SW480 (cell line): ENCODE data around the gene CTSW.

Source experiments
- DNase-seq: peaks from one replicate; pipeline ENCODE4 v3.0.0-alpha.2; 2016; ENCODE audit warnings: low spot score

Gene CTSW

GRCh38 chr11:65885808-65886536 lies 6.3 kb downstream of the CTSW start:
- no peak for DNase-seq

GRCh38 chr11:65886826-65887722 lies 7.4 kb downstream of the CTSW start:
- DNase-seq = no peak

DNA sequence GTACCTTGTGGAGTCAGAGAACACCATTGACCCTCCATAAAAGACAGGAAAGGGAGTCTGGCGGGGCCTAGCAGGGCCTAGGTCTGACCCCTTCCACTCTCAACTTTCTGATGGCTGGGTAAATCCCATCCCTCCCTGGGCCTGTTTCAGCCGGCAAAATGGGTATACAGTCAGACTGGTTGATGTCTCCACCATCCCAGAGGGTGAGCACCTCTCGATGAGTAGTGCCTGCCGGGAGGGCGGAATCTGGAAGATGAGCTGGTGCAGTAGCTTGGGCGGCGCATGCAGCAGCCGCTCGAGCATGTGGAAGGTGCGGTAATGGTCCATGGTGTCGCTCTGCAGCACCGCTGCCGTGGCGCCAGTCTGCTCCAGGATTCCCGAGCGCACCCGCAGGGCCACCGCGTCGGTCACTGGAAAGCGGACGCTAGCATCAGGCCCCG lies 8.1 kb downstream of the CTSW start:
- no peak for DNase-seq

DNA sequence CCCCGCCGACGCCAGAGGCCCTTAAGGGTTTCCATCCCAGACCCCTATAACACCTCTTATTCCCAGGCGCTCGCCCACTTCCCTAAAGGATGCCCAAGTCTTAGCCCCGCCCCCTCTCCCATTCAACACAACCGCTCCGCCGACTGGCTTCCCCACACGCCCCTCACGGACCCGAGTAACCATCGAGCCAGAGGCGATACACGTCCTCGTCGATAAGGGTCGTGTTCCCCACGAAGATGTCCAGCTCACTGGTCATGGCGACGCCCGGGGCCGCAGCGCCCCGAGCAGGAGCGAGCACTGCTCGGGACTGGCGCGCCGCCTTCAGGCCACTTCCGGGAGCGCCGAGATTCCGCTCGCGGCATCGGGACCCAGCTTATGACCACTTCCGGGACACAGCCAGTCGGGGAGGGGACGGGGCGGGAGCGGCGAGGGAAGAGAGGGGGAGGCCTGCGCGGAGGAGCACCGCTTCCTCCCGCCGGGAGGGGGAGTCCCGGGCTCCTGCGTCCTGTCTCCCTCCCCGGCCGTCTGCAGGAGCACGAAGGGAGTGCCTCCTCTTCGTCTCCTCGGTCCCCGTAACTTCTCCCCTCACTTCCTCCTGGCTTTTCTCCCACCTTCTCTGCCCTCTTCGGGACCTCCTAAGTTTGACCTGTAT lies 8.7 kb downstream of the CTSW start, which contains the start of gene FIBP:
Gene FIBP (minus strand): TSS at position 309 of the 652 bp plus-strand sequence. CDS start 53 bp downstream, at position 256.
- peak; percentile 97 for DNase-seq

DNA sequence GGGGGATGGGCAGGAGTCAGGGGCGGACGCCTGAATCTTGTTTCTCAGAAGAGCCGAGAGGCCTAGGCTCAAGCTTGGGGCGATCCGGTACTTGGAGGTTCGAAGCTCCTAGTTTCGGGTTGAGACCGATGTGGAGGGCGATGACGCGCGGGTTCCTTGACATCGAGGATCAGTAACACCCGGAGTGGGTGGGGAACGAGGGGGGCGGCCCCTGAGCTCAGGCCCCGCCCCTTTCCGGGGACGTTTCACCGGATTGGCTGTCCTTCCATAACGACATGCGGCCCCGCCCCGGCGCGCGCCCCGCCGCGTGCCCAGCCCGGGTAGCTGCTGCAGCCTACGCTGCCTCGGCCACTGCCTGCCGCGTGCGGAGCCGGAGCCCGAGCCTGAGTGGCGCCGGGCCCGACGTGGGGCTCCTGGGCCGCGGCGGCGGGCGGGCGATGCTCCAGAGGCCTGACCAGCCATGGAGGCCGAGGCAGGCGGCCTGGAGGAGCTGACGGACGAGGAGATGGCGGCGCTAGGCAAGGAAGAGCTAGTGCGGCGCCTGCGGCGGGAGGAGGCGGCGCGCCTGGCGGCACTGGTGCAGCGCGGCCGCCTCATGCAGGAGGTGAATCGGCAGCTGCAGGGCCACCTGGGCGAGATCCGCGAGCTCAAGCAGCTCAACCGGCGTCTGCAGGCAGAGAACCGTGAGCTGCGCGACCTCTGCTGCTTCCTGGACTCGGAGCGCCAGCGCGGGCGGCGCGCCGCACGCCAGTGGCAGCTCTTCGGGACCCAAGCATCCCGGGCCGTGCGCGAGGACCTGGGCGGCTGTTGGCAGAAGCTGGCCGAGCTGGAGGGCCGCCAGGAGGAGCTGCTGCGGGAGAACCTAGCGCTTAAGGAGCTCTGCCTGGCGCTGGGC lies 10.9 kb downstream of the CTSW start, which contains the start of gene CCDC85B:
Gene CCDC85B (plus strand): TSS at position 350 of the 895 bp plus-strand sequence. CDS start 111 bp downstream, at position 461.
- DNase-seq = peak; percentile 92

- peak; percentile 74 for DNase-seq
Measured at GRCh38 chr11:65891219-65892136, 11.8 kb downstream of the CTSW start.

- DNase-seq = peak; percentile 65
Measured at GRCh38 chr11:65892137-65892540, 12.5 kb downstream of the CTSW start.

DNA sequence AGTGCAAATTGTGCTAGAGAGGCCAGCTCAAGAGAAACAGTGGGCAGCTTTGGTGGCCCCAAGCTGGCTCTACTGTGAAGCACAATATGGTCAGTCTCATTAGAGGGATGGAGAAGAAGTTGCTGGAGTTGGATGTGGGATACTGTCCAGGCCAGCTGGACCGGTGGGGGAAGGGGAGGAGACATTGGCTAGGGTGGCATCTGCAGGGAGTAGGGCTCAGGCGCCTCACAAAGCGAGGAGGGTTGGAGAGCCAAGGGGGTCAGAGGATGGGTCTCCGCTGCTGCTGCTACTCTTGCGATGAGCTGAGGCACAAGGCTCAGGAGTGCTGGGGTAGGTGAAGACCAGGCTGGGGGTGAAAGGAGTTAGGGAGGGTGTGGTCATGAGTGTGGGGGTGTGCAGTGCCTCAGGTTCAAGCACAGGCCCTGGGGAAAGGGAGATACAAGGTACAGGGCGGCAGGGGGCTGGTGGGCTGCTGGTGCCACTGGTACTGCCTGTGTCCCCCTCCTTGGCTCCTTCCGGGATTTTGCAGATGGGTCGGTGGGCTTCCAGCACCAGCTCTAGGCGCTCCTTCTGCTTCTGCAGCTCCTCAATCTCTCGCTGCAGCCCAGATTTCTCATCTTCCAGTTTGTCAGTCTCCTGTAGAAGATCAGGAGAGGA lies 13.2 kb downstream of the CTSW start:
- DNase-seq = no peak

- no peak for DNase-seq
Measured at GRCh38 chr11:65894034-65894591, 14.5 kb downstream of the CTSW start.

DNA sequence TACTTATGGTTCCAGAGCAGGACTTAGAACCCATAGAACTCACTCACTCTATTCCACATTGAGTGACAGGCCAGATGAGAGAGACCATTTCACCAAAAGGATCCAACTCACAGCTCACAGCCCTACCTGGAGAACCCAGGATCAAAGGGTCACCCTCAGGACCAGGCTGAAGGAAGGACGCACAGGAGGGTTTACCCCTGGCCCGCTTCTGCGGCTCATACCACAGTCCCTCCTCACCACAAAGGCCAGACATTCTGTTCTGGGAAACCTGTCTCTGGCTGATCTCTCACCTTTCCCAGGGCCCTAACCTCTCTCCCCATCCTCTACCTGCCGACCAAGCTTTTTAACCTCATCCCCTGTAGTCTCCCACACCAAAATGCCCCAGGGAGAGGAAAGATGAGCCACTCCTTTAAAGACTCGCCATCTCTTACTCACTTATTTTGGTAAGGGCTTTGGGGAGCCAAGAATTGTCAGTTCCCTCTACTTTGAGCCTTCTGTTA lies 15.9 kb downstream of the CTSW start:
- DNase-seq = no peak

DNA sequence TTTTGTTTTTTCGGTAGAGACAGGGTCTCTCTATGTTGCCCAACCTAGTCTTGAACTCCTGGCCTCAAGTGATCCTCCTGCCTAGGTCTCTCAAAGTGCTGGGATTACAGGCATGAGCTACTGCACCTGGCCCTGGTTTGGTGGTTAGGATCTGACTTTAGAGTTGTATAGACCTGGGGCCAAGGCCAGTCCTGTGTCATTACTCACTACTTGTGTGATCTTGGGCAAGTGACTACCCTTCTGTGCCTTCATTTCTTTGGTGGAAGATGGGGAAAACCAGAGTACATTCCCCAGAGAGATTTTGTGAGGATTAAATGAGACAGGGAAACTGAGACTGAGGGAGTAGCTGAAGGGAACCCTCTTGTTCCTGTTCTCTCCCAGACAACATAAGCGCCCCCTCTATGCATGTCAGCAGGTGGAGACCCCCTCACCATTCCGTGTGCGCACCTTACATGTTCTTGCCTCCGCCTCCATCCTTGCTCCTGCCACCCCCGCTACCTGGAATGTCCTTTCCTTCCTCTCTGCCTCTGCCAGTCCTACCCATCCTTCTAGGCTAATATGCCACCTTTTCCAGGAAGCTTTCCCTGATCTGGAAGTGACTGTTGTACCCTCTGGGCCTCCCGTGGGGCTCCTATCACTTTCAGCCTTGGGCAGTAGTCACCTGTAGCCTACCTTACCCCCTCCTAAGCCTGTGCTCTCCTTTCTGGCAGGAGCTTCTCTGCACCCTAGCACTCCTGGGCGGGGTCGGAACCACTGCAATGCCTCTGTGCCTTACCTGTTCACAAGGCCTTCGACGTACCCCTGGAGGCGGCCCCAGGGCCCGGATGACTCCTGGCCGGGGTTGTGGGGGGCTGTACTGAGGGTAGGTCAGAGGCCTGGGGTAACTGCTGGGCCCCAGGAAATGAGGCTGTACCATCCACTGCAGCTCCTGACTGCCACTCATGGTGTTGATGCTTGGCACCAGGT lies 16.7 kb downstream of the CTSW start:
- DNase-seq = no peak

DNA sequence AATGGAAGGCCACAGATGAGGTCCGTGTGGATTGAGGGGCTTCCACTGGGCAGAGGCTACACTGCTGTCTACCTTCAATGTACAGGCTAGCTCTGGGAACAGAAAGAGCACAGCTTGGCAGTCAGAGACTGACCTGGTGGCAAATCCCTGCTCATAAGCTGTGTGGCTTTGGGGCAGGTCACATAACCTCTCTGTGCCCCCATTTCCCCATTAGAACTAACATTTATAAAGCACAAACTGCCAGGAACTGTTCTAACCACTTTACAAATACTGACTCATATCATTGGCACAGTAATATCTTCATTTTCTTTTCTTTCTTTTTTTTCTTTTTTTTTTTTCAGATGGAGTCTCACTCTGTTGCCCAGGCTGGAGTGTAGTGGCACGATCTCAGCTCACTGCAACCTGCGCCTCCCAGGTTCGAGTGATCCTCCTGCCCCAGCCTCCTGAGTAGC lies 17.4 kb downstream of the CTSW start:
- DNase-seq = no peak

DNA sequence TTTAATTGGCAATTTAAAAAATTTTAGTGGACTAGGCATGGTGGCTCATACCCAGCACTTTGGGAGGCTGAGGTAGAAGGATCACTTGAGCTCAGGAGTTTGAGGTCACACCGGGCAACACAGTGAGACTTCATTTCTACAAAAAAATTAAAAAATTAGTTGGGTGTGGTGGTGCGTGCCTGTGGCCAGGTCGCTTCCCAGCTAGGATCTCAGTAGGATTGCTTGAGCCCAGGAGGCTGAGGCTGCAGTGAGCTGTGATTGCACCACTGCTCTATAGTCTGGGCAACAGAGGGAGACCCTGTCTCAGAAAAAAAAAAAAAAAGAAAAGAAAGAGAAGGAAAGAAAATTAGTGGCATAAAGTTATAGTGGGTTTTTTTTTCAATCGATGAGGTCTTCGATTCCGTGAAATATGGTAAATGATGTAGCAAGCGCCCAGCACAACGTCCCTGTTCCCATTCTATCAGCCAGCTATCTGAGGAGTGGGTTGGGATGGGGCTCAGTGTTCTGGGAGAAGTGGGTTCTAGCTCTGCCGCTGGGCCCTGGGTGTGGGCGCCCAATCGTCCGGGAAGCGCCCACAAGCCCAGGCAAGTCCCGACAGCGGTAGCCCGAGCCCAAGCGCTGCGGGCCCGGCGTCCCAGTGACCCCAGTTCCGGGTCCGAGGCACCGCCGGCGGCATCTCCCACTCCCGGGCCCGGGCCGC lies 19.2 kb downstream of the CTSW start:
- DNase-seq = no peak

GRCh38 chr11:65899356-65900124 lies 19.9 kb downstream of the CTSW start:
- peak; percentile 83 for DNase-seq

DNA sequence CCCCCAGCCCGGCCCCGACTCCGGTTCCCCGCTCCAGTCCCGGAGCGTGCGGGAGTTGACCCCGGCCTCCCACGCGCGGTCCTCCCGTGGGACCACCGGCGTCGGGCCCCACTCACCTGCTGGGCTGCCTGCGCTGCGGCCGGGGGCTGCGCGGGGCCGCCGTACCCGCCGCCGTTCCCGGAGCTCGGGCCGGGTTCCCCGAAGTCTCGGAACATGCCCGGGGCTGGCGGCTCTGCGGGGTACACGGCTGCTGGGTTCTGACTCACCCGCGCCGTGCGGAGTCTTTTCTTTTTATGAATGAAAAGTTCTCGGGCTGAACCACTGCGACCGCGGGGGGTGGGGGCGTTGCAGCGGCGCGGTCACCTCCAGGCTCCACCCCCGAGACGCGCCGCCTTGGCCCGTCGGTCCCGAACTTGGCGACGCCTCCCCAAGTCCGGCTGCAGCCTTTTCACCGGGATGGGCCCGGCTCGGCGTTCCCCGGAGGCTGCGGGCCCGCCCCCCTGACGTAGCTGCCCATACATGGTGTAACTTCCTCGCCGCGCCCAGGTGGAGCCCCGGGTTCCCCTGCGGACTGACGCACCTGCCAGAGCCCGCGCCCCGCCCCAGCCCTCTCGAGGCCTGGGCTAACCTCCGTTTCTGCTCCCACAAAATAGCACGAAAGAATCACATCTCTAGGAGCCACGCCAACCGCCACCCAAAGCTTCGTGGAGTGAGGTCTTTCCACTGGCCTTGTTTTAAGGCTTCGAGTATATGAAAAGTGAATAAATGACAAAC lies 20.7 kb downstream of the CTSW start, which contains the start of gene FOSL1:
Gene FOSL1 (minus strand): TSS at position 264 of the 774 bp plus-strand sequence. CDS start 49 bp downstream, at position 215.
- DNase-seq = peak; percentile 99

- no peak for DNase-seq
Measured at GRCh38 chr11:65900899-65901180, 21.2 kb downstream of the CTSW start.
